Bronchial epithelial cell (primary cell): ENCODE data around the gene ARHGAP4. TPM values are rescaled to one million over a fixed set of nuclear protein-coding genes. Genes with fewer than 3 reads are reported as not detected.
A peak's percentile ranks its signal among the peaks of the same experiment; 100 is the strongest.

Source experiments
- DNase-seq: peaks from one replicate; pipeline ENCODE4 v3.0.0-alpha.2; 2010; ENCODE audit warnings: low read depth
- FAIRE-seq: peaks from 2 replicates; lab custom pipeline; 2011; peaks lifted over from hg19 to GRCh38; lab: Jason Lieb, UNC
- H3K27me3 ChIP-seq: 2 replicates; pipeline ENCODE4 v1.5.1; 2011; ENCODE audit warnings: low read length; ENCODE audit not compliant: control insufficient read depth, insufficient read depth
- H3K36me3 ChIP-seq: 2 replicates; pipeline ENCODE4 v1.5.1; 2011; ENCODE audit warnings: low read length; ENCODE audit not compliant: control insufficient read depth, insufficient read depth
- H3K4me3 ChIP-seq: 2 replicates; pipeline ENCODE4 v1.5.1; 2011; ENCODE audit warnings: mild to moderate bottlenecking, low read depth, low read length, control low read depth
- CTCF ChIP-seq: IDR thresholded peaks from 2 replicates; pipeline ENCODE4 v1.5.1; 2011; ENCODE audit warnings: mild to moderate bottlenecking, moderate library complexity, low read length, control low read depth, inconsistent platforms; ENCODE audit not compliant: insufficient read depth, severe bottlenecking
- total RNA-seq: library from RNA; depleted of rRNA; stranded (reverse); fragments of >200 nt; gene quantifications from 2 replicates; pipeline ENCODE4 v1.2.1, GENCODE V29; 2014

ARHGAP4 gene
- total RNA-seq, 1 donor from 2014 or later, result 0.79 TPM

DNA sequence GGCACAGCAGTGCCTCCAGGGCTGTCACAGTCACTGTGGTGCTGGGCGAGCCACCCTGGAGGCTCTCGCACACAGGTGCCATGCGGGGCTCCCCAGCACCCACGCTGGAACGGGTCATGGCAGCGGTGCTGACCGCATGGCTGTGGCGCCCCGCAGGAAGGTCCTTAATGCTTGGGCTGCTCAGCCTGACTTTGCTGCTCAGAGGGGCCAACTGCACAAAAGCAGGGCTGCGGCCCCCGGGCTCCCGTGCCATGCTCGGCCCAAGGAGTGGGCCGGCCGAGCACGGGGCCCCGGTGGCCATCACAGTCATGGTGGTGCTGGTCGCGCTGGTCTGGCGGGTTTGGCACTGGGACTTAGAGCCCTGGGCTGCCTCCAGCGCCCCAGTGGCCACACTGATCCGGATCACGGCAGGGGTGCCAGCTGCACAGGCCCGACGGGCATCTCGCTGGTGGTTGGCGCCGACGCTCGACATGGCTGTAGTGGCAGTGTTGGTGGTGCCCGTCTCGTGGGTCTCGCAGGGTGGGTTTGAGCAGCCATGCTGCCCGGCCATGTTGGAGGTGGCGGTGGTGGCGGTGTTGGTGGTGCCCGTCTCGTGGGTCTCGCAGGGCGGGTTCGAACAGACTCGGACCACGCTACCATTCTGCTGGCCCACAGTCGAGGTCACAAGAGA lies 28.6 kb upstream of the ARHGAP4 start:
- DNase-seq (no peak), FAIRE-seq (no peak)
- H3K36me3 ChIP-seq, result peaks cover 25% of the 10 kb centered on the region
- no peaks in the 10 kb centered on the region for H3K27me3 ChIP-seq
- H3K4me3 ChIP-seq, result no peak overlapping the region
- no peak for TF ChIP-seq CTCF

DNA sequence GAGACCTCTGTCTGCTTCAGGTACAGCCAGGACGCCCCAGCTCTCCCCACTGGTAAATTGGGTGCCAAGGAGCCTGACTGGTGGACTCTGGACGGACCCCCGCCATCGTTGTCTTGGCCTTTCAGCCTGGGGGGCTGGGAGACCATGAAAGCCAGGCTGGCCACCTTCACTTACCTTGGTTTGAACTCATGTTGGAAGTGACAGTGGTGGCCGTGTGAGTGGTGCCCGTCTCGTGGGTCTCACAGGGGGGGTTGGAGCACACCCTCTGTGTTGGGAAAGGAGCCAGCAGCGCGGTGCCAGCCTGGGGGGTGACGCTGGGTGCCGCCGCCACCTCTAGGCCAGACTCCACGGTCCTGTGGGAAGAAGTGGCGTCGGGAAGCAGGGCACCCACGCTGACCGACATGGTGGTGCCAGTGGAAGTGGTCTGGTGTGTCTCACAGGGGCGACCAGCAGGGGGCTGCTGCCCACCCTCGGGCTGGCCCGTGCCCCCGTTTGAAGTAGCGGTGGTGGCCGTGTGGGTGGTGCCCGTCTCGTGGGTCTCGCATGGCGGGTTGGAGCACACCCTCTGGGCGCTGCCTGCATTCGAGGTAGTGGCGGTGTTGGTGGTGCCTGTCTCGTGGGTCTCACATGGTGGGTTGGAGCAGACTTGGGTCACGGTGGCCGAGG lies 28.0 kb upstream of the ARHGAP4 start:
- Histone ChIP-seq H3K4me3 (no peak overlapping the region), H3K27me3 (no peaks in the 10 kb centered on the region), H3K36me3 (peaks cover 27% of the 10 kb centered on the region)
- FAIRE-seq, result no peak
- no peak for DNase-seq
- no peak for TF ChIP-seq CTCF

GRCh38 chrX:153953342-153953830 lies 27.3 kb upstream of the ARHGAP4 start:
- DNase-seq (peak; percentile 15), FAIRE-seq (no peak)
- H3K27me3 ChIP-seq, result no peaks in the 10 kb centered on the region
- no peak overlapping the region for H3K4me3 ChIP-seq
- peaks cover 27% of the 10 kb centered on the region for H3K36me3 ChIP-seq
- peak; percentile 88 for TF ChIP-seq CTCF

GRCh38 chrX:153952373-153953026 lies 26.4 kb upstream of the ARHGAP4 start:
- H3K27me3 ChIP-seq, result no peaks in the 10 kb centered on the region
- no peak for DNase-seq
- peaks cover 23% of the 10 kb centered on the region for H3K36me3 ChIP-seq
- FAIRE-seq, result no peak
- H3K4me3 ChIP-seq, result no peak overlapping the region
- TF ChIP-seq CTCF, result no peak

GRCh38 chrX:153951683-153952372 lies 25.8 kb upstream of the ARHGAP4 start:
- peaks cover 21% of the 10 kb centered on the region for H3K36me3 ChIP-seq
- FAIRE-seq (no peak), DNase-seq (no peak)

More at GRCh38 chrX:153951683-153952372, 25.8 kb upstream of the ARHGAP4 start:
- no peak overlapping the region for H3K4me3 ChIP-seq
- TF ChIP-seq CTCF, result no peak
- H3K27me3 ChIP-seq, result no peaks in the 10 kb centered on the region
